SK-N-MC (cell line): ENCODE measurements around the gene OR51G2.

ENCODE experiments used
- EZH2 ChIP-seq: fragments of 200-600 bp; sonication (generic); IDR thresholded peaks from one replicate; pipeline ENCODE4 v1.6.1; 2017; ENCODE audit warnings: antibody characterized with exemption
- FOXP2 ChIP-seq: optimal IDR thresholded peaks from 2 replicates; pipeline ENCODE3; 2011; ENCODE audit warnings: mild to moderate bottlenecking, moderate library complexity; ENCODE audit not compliant: insufficient read depth; ENCODE audit errors: extremely low read length, control extremely low read depth
- POLR2AphosphoS5 ChIP-seq: IDR thresholded peaks from 2 replicates; pipeline ENCODE4 v1.6.1; 2012; ENCODE audit warnings: mild to moderate bottlenecking, low read depth, low read length, borderline replicate concordance

GRCh38 chr11:4882543-4882942 is 36.6 kb downstream of the OR51G2 start:
- TF ChIP-seq EZH2 (no peak), POLR2AphosphoS5 (no peak), FOXP2 (no peak)
